Testis (tissue), 3 donors: ENCODE results near the gene LSP1. TPM values are rescaled to one million over a fixed set of nuclear protein-coding genes. Genes with fewer than 3 reads are reported as not detected.
A peak's percentile ranks its signal among the peaks of the same experiment; 100 is the strongest.
"Not testable (repeated sequence)": the region's sequence is repeated elsewhere in the genome, so short reads cannot be mapped to it uniquely, and the experiment has no call there.

Experiments used
- DNase-seq: peaks from one replicate; pipeline ENCODE4 v3.0.0-alpha.2; 2019
- H3K27ac ChIP-seq, 2 donors: fragments of 200-600 bp; sonication (generic); one replicate each; pipeline ENCODE4 v1.5.1; 2019
- H3K27me3 ChIP-seq: fragments of 200-600 bp; sonication (generic); one replicate; pipeline ENCODE4 v1.5.1; 2019
- H3K36me3 ChIP-seq: fragments of 200-600 bp; sonication (generic); one replicate; pipeline ENCODE4 v1.5.1; 2017; ENCODE audit warnings: low read depth; ENCODE audit errors: missing control alignments
- H3K4me1 ChIP-seq: fragments of 200-600 bp; sonication (generic); one replicate; pipeline ENCODE4 v1.5.1; 2019
- H3K4me3 ChIP-seq, 2 donors: fragments of 200-600 bp; sonication (generic); one replicate each; pipeline ENCODE4 v1.5.1; 2017 to 2019
- H3K9me3 ChIP-seq: fragments of 200-600 bp; sonication (generic); one replicate; pipeline ENCODE4 v1.5.1; 2017
- CTCF ChIP-seq, 3 experiments: fragments of 450-650 bp in 2 of 3; fragments of 200-600 bp in 1 of 3; sonication (generic) in 1 of 3; IDR thresholded peaks; one replicate each; pipeline ENCODE4 v1.5.1; 2016 to 2019; ENCODE audit warnings: antibody characterized with exemption in 3 of 3, mild to moderate bottlenecking in 2 of 3, moderate library complexity in 1 of 3
- POLR2A ChIP-seq: fragments of 450-650 bp; IDR thresholded peaks from one replicate; pipeline ENCODE4 v1.6.1; 2017; ENCODE audit warnings: antibody characterized with exemption, mild to moderate bottlenecking, moderate library complexity
- WGBS, 2 donors: methylation state at CpG; one replicate each; pipeline ENCODE4 v1.1.5; 2018; 5-methylcytosine and 5-hydroxymethylcytosine counted together
- intact Hi-C: fragments of 100-400 bp; cut with DNase I; formaldehyde crosslinking; loops from one replicate; pipeline ENCODE4 v1.15.1; 2023; ENCODE audit warnings: low total_unique reads
- polyA plus RNA-seq: library from polyadenylated mRNA; stranded (reverse); fragments of 350-450 nt; fragmentation: Illumina TruSeq; extraction: RNeasy Lipid Tissue Mini Kit (QIAGEN cat#74804); gene quantifications from one replicate; pipeline ENCODE4 v1.2.3, GENCODE V29; 2014; ENCODE audit warnings: low read depth, low replicate concordance; ENCODE audit not compliant: insufficient read depth
- total RNA-seq, 2 donors: library from RNA; depleted of rRNA; stranded (reverse); fragments of >200 nt; gene quantifications; one replicate each; pipeline ENCODE4 v1.2.3, GENCODE V29; 2016

LSP1 gene
- total and polyA plus RNA-seq, 3 donors from 2014 or later, result 13.0 to 50.1 (median 19.9) TPM

GRCh38 chr11:1870721-1871466 lies 18.0 kb downstream of the LSP1 start:
- 56 to 63% methylated on average over 31 to 50 of the region's 50 CpGs for WGBS, 2 donors

GRCh38 chr11:1871531-1871930 lies 18.6 kb downstream of the LSP1 start:
- no peaks in the 10 kb centered on the region for H3K36me3 ChIP-seq

More at GRCh38 chr11:1870721-1871466, 18.0 kb downstream of the LSP1 start:
- no peak for TF ChIP-seq POLR2A
- no peak for TF ChIP-seq CTCF (IDR thresholded peaks at IDR 0.05)
- intact Hi-C loops, result no loop called here
- Histone ChIP-seq H3K9me3 (no peaks in the 10 kb centered on the region), H3K27me3 (no peaks in the 10 kb centered on the region), H3K27ac (peak overlapping the region in 1 of 2 donors; percentile 61), H3K36me3 (no peaks in the 10 kb centered on the region), H3K4me3 (peak overlapping the region; percentile 36 to 43), H3K4me1 (no peaks in the 10 kb centered on the region)
- DNase-seq, result no peak

GRCh38 chr11:1872267-1872985 lies 19.5 kb downstream of the LSP1 start:
- no peak for TF ChIP-seq CTCF (IDR thresholded peaks at IDR 0.05)
- no peak for TF ChIP-seq POLR2A
- H3K27ac ChIP-seq, result no peak overlapping the region
- H3K9me3 ChIP-seq, result no peaks in the 10 kb centered on the region
- intact Hi-C loops, result no loop called here
- H3K4me1 ChIP-seq, result peaks cover 5% of the 10 kb centered on the region
- H3K27me3 ChIP-seq, result no peaks in the 10 kb centered on the region
- WGBS, 2 donors, result 79 to 80% methylated on average over 16 to 20 of the region's 25 CpGs
- no peaks in the 10 kb centered on the region for H3K36me3 ChIP-seq
- no peak overlapping the region for H3K4me3 ChIP-seq
- no peak for DNase-seq

More at GRCh38 chr11:1871531-1871930, 18.6 kb downstream of the LSP1 start:
- Histone ChIP-seq H3K4me1 (no peaks in the 10 kb centered on the region), H3K9me3 (no peaks in the 10 kb centered on the region), H3K4me3 (peak overlapping the region in 1 of 2 donors; percentile 43), H3K27ac (peak overlapping the region in 1 of 2 donors; percentile 61), H3K27me3 (no peaks in the 10 kb centered on the region)
- DNase-seq, result no peak
- TF ChIP-seq CTCF (IDR thresholded peaks at IDR 0.05) (no peak), POLR2A (no peak)
- intact Hi-C loops, result no loop called here
- WGBS, 2 donors, result 66 to 79% methylated on average over 4 to 15 of the region's 15 CpGs

- intact Hi-C loops, result no loop called here
- Histone ChIP-seq H3K27me3 (no peaks in the 10 kb centered on the region), H3K9me3 (no peaks in the 10 kb centered on the region), H3K36me3 (no peaks in the 10 kb centered on the region), H3K4me1 (peaks cover 6% of the 10 kb centered on the region), H3K27ac (peak overlapping the region in 1 of 2 donors; percentile 10), H3K4me3 (no peak overlapping the region)
- TF ChIP-seq POLR2A, result no peak
- no peak for TF ChIP-seq CTCF (IDR thresholded peaks at IDR 0.05)
- 40 to 44% methylated on average over 9 to 11 of the region's 11 CpGs for WGBS, 2 donors
- no peak for DNase-seq
Observed at GRCh38 chr11:1873048-1873812, 20.3 kb downstream of the LSP1 start.

- H3K4me3 ChIP-seq, H3K9me3 ChIP-seq, DNase-seq, H3K27me3 ChIP-seq, H3K36me3 ChIP-seq, H3K4me1 ChIP-seq, intact Hi-C loops: not testable (repeated sequence)
- 76 to 78% methylated on average over 16 of the region's 17 CpGs for WGBS, 2 donors
- H3K27ac ChIP-seq, result peak overlapping the region in 1 of 2 donors; percentile 10
Observed at GRCh38 chr11:1873813-1874150, 20.9 kb downstream of the LSP1 start.

GRCh38 chr11:1874441-1875092 lies 21.7 kb downstream of the LSP1 start:
- H3K9me3 ChIP-seq, H3K36me3 ChIP-seq, DNase-seq, H3K4me1 ChIP-seq, H3K27me3 ChIP-seq, H3K4me3 ChIP-seq, intact Hi-C loops: not testable (repeated sequence)
- 67 to 79% methylated on average over 6 to 17 of the region's 17 CpGs for WGBS, 2 donors
- peak overlapping the region; percentile 18 to 64 for H3K27ac ChIP-seq
